ENCODE measurements around the gene TELO2. TPM values are rescaled to one million over a fixed set of nuclear protein-coding genes. Genes with fewer than 3 reads are reported as not detected.

Gene TELO2
- total and polyA plus RNA-seq, 2 donors (not counting 1 experiment from before 2014, with no cell fraction given): 6.3 to 10.9 TPM

GRCh38 chr16:1444730-1445517 lies 48.2 kb upstream of the TELO2 start:
- Histone ChIP-seq H3K36me3 (ENCODE audit: control insufficient read depth, insufficient read depth, low read length) (peaks cover 12% of the 10 kb centered on the region), H3K9ac (ENCODE audit: insufficient read depth, low read length) (no peak overlapping the region), H3K27ac (ENCODE audit: insufficient read depth, low read length) (no peak overlapping the region), H3K79me2 (ENCODE audit: control insufficient read depth, insufficient read depth, low read length) (no peaks in the 10 kb centered on the region), H3K4me3 (replicated peaks in 1 of 4; ENCODE audit: control extremely low read depth in 1 of 4, insufficient read depth in 1 of 4, low read depth in 3 of 4, low read length in 4 of 4) (no peak overlapping the region), H3K9me3 (ENCODE audit: control insufficient read depth, insufficient read depth, low read depth, low read length) (no peaks in the 10 kb centered on the region), H3K27me3 (ENCODE audit: control insufficient read depth, insufficient read depth, low read length) (no peaks in the 10 kb centered on the region), H3K4me1 (ENCODE audit: control insufficient read depth, extremely low read depth, insufficient read depth, low read length) (no peaks in the 10 kb centered on the region), H2AFZ (ENCODE audit: low read length) (no peak overlapping the region), H4K20me1 (ENCODE audit: control insufficient read depth, extremely low read depth, insufficient read depth, low read length) (no peaks in the 10 kb centered on the region), H3K4me2 (ENCODE audit: extremely low read depth, insufficient read depth, low read length) (no peak overlapping the region)
- TF ChIP-seq CTCF (conservative IDR thresholded peaks at IDR 0.05 in 1 of 2, IDR thresholded peaks at IDR 0.05 in 1 of 2; ENCODE audit: low read depth in 1 of 2, low read length in 2 of 2): no peak
- TF ChIP-seq EZH2 (IDR thresholded peaks at IDR 0.05; ENCODE audit: low read length, missing control alignments): no peak
- no peak for DNase-seq (ENCODE audit: low read depth in 2 of 2)

- H3K9ac ChIP-seq (ENCODE audit: insufficient read depth, low read length): no peak overlapping the region
- no peaks in the 10 kb centered on the region for H3K4me1 ChIP-seq (ENCODE audit: control insufficient read depth, extremely low read depth, insufficient read depth, low read length)
- H3K27ac ChIP-seq (ENCODE audit: insufficient read depth, low read length): no peak overlapping the region
- no peak overlapping the region for H2AFZ ChIP-seq (ENCODE audit: low read length)
- H4K20me1 ChIP-seq (ENCODE audit: control insufficient read depth, extremely low read depth, insufficient read depth, low read length): no peaks in the 10 kb centered on the region
- DNase-seq (ENCODE audit: low read depth in 2 of 2): no peak
- no peaks in the 10 kb centered on the region for H3K9me3 ChIP-seq (ENCODE audit: control insufficient read depth, insufficient read depth, low read depth, low read length)
- no peak for TF ChIP-seq CTCF (conservative IDR thresholded peaks at IDR 0.05 in 1 of 2, IDR thresholded peaks at IDR 0.05 in 1 of 2; ENCODE audit: low read depth in 1 of 2, low read length in 2 of 2)
- TF ChIP-seq EZH2 (IDR thresholded peaks at IDR 0.05; ENCODE audit: low read length, missing control alignments): no peak
- H3K79me2 ChIP-seq (ENCODE audit: control insufficient read depth, insufficient read depth, low read length): no peaks in the 10 kb centered on the region
- no peak overlapping the region for H3K4me3 ChIP-seq (replicated peaks in 1 of 4; ENCODE audit: control extremely low read depth in 1 of 4, insufficient read depth in 1 of 4, low read depth in 3 of 4, low read length in 4 of 4)
- no peak overlapping the region for H3K4me2 ChIP-seq (ENCODE audit: extremely low read depth, insufficient read depth, low read length)
- H3K36me3 ChIP-seq (ENCODE audit: control insufficient read depth, insufficient read depth, low read length): peaks cover 12% of the 10 kb centered on the region
- no peaks in the 10 kb centered on the region for H3K27me3 ChIP-seq (ENCODE audit: control insufficient read depth, insufficient read depth, low read length)
These were observed 47.5 kb upstream of the TELO2 start for GRCh38 chr16:1445518-1446203.

- DNase-seq (ENCODE audit: low read depth in 2 of 2): no peak
- Histone ChIP-seq H2AFZ (ENCODE audit: low read length) (no peak overlapping the region), H3K4me1 (ENCODE audit: control insufficient read depth, extremely low read depth, insufficient read depth, low read length) (no peaks in the 10 kb centered on the region), H3K4me2 (ENCODE audit: extremely low read depth, insufficient read depth, low read length) (no peak overlapping the region), H3K9me3 (ENCODE audit: control insufficient read depth, insufficient read depth, low read depth, low read length) (no peaks in the 10 kb centered on the region), H4K20me1 (ENCODE audit: control insufficient read depth, extremely low read depth, insufficient read depth, low read length) (no peaks in the 10 kb centered on the region), H3K9ac (ENCODE audit: insufficient read depth, low read length) (no peak overlapping the region), H3K4me3 (replicated peaks in 1 of 4; ENCODE audit: control extremely low read depth in 1 of 4, insufficient read depth in 1 of 4, low read depth in 3 of 4, low read length in 4 of 4) (no peak overlapping the region), H3K27ac (ENCODE audit: insufficient read depth, low read length) (no peak overlapping the region), H3K79me2 (ENCODE audit: control insufficient read depth, insufficient read depth, low read length) (no peaks in the 10 kb centered on the region), H3K27me3 (ENCODE audit: control insufficient read depth, insufficient read depth, low read length) (no peaks in the 10 kb centered on the region), H3K36me3 (ENCODE audit: control insufficient read depth, insufficient read depth, low read length) (peaks cover 18% of the 10 kb centered on the region)
- TF ChIP-seq EZH2 (IDR thresholded peaks at IDR 0.05; ENCODE audit: low read length, missing control alignments) (no peak), CTCF (conservative IDR thresholded peaks at IDR 0.05 in 1 of 2, IDR thresholded peaks at IDR 0.05 in 1 of 2; ENCODE audit: low read depth in 1 of 2, low read length in 2 of 2) (no peak)
These were observed 46.7 kb upstream of the TELO2 start for GRCh38 chr16:1446296-1447080.
